OCI-LY7 (cell line): ENCODE results near the gene MACROD2.

ENCODE experiments used
- EZH2phosphoT487 ChIP-seq: fragments of 200-600 bp; sonication (generic); IDR thresholded peaks from 2 replicates; pipeline ENCODE4 v1.6.1; 2018; ENCODE audit warnings: low read depth, borderline replicate concordance, mild to moderate bottlenecking, mixed run types, antibody characterized with exemption, low read length, moderate library complexity, mixed read lengths
- TF ChIP-seq, protein P1 (sequence below): fragments of 200-600 bp; sonication (generic); conservative IDR thresholded peaks from 2 replicates; pipeline ENCODE4 v1.5.1; 2014; ENCODE audit warnings: mild to moderate bottlenecking, antibody characterized with exemption, low read length, moderate library complexity, mixed read lengths

GRCh38 chr20:14685183-14685582 is 689.9 kb downstream of the MACROD2 start:
- no peak for TF ChIP-seq EZH2phosphoT487
- TF ChIP-seq, protein P1, sequence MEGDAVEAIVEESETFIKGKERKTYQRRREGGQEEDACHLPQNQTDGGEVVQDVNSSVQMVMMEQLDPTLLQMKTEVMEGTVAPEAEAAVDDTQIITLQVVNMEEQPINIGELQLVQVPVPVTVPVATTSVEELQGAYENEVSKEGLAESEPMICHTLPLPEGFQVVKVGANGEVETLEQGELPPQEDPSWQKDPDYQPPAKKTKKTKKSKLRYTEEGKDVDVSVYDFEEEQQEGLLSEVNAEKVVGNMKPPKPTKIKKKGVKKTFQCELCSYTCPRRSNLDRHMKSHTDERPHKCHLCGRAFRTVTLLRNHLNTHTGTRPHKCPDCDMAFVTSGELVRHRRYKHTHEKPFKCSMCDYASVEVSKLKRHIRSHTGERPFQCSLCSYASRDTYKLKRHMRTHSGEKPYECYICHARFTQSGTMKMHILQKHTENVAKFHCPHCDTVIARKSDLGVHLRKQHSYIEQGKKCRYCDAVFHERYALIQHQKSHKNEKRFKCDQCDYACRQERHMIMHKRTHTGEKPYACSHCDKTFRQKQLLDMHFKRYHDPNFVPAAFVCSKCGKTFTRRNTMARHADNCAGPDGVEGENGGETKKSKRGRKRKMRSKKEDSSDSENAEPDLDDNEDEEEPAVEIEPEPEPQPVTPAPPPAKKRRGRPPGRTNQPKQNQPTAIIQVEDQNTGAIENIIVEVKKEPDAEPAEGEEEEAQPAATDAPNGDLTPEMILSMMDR: no peak
